GM23248 (cell line): ENCODE measurements around the gene CTBP2.

Experiments
- EZH2 ChIP-seq: fragments of 200-600 bp; sonication (generic); IDR thresholded peaks from 2 replicates; pipeline ENCODE4 v1.6.1; 2018; ENCODE audit warnings: antibody characterized with exemption, mild to moderate bottlenecking; ENCODE audit not compliant: insufficient read depth, poor library complexity, severe bottlenecking
- EZH2phosphoT487 ChIP-seq: fragments of 200-600 bp; sonication (generic); IDR thresholded peaks from 2 replicates; pipeline ENCODE4 v1.6.1; 2018; ENCODE audit warnings: antibody characterized with exemption, moderate library complexity, mild to moderate bottlenecking, low read depth; ENCODE audit not compliant: insufficient read depth

GRCh38 chr10:125013529-125013872 is 146.9 kb downstream of the CTBP2 start:
- TF ChIP-seq EZH2phosphoT487 (no peak), EZH2 (no peak)
